ENCODE results near the gene CLEC2L. TPM values are rescaled to one million over a fixed set of nuclear protein-coding genes. Genes with fewer than 3 reads are reported as not detected.

Gene CLEC2L
- total and polyA plus RNA-seq, 2 of the 4 experiments (the other 2 are of a cell fraction): not detected

DNA sequence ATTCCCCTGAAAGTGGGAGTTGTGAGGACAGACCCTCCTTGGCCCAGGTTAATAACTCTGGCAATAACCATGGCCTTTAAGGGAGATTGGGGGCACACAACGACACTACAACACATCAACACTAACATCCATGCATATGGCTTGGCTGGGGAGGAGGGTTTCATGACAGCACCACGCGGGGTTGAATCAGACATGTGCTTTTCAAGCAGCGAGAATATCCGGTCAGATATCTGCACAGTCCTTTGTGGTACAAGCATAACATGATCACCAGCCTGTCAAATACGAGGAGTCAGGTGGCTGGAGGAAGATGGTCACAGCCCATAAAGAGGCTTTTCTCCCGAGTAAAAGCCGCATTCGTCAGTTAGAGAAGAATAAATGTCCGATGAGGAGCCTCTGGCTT lies 27.0 kb upstream of the CLEC2L start:
- no peak overlapping the region for H2AK5ac ChIP-seq (ENCODE audit: low read depth, low read length)
- H3K9me3 ChIP-seq (ENCODE audit: control insufficient read depth, insufficient read depth, low read length): peaks cover 13% of the 10 kb centered on the region
- H2BK20ac ChIP-seq (ENCODE audit: low read depth, low read length): no peak overlapping the region
- no peak overlapping the region for H3K9ac ChIP-seq (ENCODE audit: low read depth, low read length)
- no peak overlapping the region for H2BK120ac ChIP-seq (ENCODE audit: low read depth, low read length)
- ATAC-seq (ENCODE audit: low read depth) (no peak), DNase-seq (no peak)
- CTCF ChIA-PET: no interaction called here
- H3K36me3 ChIP-seq (ENCODE audit: control insufficient read depth, insufficient read depth, low read length): no peaks in the 10 kb centered on the region
- H2AFZ ChIP-seq (replicated peaks; ENCODE audit: low read length, poor library complexity): no peak overlapping the region
- peaks cover 50% of the 10 kb centered on the region for H3K27me3 ChIP-seq (ENCODE audit: control insufficient read depth, insufficient read depth, low read length)
- no peaks in the 10 kb centered on the region for H3K9me1 ChIP-seq (ENCODE audit: insufficient read depth, low read length)
- H2BK15ac ChIP-seq (ENCODE audit: low read depth, low read length): no peak overlapping the region
- H4K5ac ChIP-seq (ENCODE audit: low read depth, low read length): no peak overlapping the region
- no peak overlapping the region for H3K56ac ChIP-seq (ENCODE audit: extremely low read depth, insufficient read depth, low read length)
- no peak overlapping the region for H2AK9ac ChIP-seq (replicated peaks; ENCODE audit: low read depth, low read length, poor library complexity)
- no peak overlapping the region for H3K4me3 ChIP-seq (ENCODE audit: insufficient read depth, low read depth, low read length)
- H3K27ac ChIP-seq (ENCODE audit: insufficient read depth, low read length): no peak overlapping the region
- H3K4me1 ChIP-seq (ENCODE audit: control insufficient read depth, insufficient read depth, low read length): no peaks in the 10 kb centered on the region
- POLR2A ChIA-PET (ENCODE audit: unreplicated experiment): no interaction called here
- intact Hi-C loops (cut with micrococcal nuclease) (no loop called here), in situ Hi-C loops (cut with MboI; ENCODE audit: low sequenced_read_pairs) (no loop called here), dilution Hi-C loops (cut with HindIII; ENCODE audit: low sequenced_read_pairs, unreplicated experiment) (no loop called here)
- WGBS, 2 experiments (ENCODE audit: extremely low coverage in 2 of 2, insufficient read length in 1 of 2): 66% methylated on average over 2 of the region's 10 CpGs; no CpG with 5 or more reads in 1 of the 2 experiments
- H3K14ac ChIP-seq (replicated peaks; ENCODE audit: low read depth, low read length): no peak overlapping the region
- H4K8ac ChIP-seq (ENCODE audit: low read depth in 2 of 2, low read length in 2 of 2): no peak overlapping the region
- H4K91ac ChIP-seq (ENCODE audit: insufficient read depth, low read depth, low read length): no peak overlapping the region
- H2BK5ac ChIP-seq (ENCODE audit: low read depth, low read length, poor library complexity, severe bottlenecking): no peak overlapping the region
- no peaks in the 10 kb centered on the region for H3K79me1 ChIP-seq (ENCODE audit: low read depth in 1 of 2, low read length in 2 of 2)
- no peak overlapping the region for H3K4ac ChIP-seq (ENCODE audit: low read depth, low read length)
- H3K18ac ChIP-seq (ENCODE audit: low read depth, low read length): no peak overlapping the region
- no TSS peak for BruUV-seq (replicated peaks)
- H3K23ac ChIP-seq (ENCODE audit: low read depth, low read length): no peak overlapping the region
- TF ChIP-seq, protein P1, sequence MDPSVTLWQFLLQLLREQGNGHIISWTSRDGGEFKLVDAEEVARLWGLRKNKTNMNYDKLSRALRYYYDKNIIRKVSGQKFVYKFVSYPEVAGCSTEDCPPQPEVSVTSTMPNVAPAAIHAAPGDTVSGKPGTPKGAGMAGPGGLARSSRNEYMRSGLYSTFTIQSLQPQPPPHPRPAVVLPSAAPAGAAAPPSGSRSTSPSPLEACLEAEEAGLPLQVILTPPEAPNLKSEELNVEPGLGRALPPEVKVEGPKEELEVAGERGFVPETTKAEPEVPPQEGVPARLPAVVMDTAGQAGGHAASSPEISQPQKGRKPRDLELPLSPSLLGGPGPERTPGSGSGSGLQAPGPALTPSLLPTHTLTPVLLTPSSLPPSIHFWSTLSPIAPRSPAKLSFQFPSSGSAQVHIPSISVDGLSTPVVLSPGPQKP (IDR thresholded peaks at IDR 0.05; ENCODE audit: borderline replicate concordance, low read depth, low read length): no peak
- TF ChIP-seq BHLHE40 (IDR thresholded peaks at IDR 0.05; ENCODE audit: low read depth, low read length) (no peak), RAD21 (IDR thresholded peaks at IDR 0.05; ENCODE audit: low read length) (no peak), CEBPB (IDR thresholded peaks at IDR 0.05; ENCODE audit: low read depth, low read length) (no peak), MAZ (IDR thresholded peaks at IDR 0.05; ENCODE audit: borderline replicate concordance, low read depth, low read length) (no peak)
- no peaks in the 10 kb centered on the region for H4K20me1 ChIP-seq (ENCODE audit: insufficient read depth, low read length)
- H3K4me2 ChIP-seq (ENCODE audit: low read depth, low read length): no peak overlapping the region

Data from IMR-90 (cell line).